Measurements from ENCODE around the gene NPW.

NPW gene

GRCh38 chr16:2019518-2019920 is at the start of gene NPW:
Gene NPW, plus strand, starts transcription at chr16:2019785.
- no peak for DNase-seq

GRCh38 chr16:1971796-1972489 is 47.6 kb upstream of the NPW start, which contains the start of gene TBL3:
Gene TBL3, plus strand, starts transcription at chr16:1972053. Its CDS starts 112 bp downstream, at chr16:1972165.
- peak; percentile 90 to 95 for DNase-seq

- DNase-seq, result no peak
These were observed 47.1 kb upstream of the NPW start for GRCh38 chr16:1972490-1972877.

- no peak for DNase-seq
These were observed 46.0 kb upstream of the NPW start for GRCh38 chr16:1973461-1974156.

GRCh38 chr16:1974157-1975070 is 45.2 kb upstream of the NPW start:
- no peak for DNase-seq

- DNase-seq, result no peak
These were observed 44.0 kb upstream of the NPW start for GRCh38 chr16:1975432-1976215.

GRCh38 chr16:1976216-1976520 is 43.4 kb upstream of the NPW start:
- DNase-seq, result no peak

GRCh38 chr16:1976951-1977874 is 42.4 kb upstream of the NPW start:
- DNase-seq, result no peak

GRCh38 chr16:1977875-1978268 is 41.7 kb upstream of the NPW start:
- DNase-seq, result no peak

GRCh38 chr16:1978476-1979120 is 41.0 kb upstream of the NPW start:
- no peak for DNase-seq

GRCh38 chr16:1979271-1980029 is 40.1 kb upstream of the NPW start:
- peak; percentile 57 to 60 for DNase-seq

- DNase-seq, result no peak
These were observed 39.4 kb upstream of the NPW start for GRCh38 chr16:1980030-1980769.

GRCh38 chr16:1980770-1981087 is 38.9 kb upstream of the NPW start:
- DNase-seq, result no peak

GRCh38 chr16:1981398-1981836 is 38.2 kb upstream of the NPW start, which contains the start of gene NOXO1:
Gene NOXO1, minus strand, starts transcription at chr16:1981469. Its CDS starts 290 bp downstream, at chr16:1981179.
- DNase-seq, result no peak

GRCh38 chr16:1982013-1982433 is 37.6 kb upstream of the NPW start:
- DNase-seq, result no peak

- DNase-seq, result no peak
These were observed 36.5 kb upstream of the NPW start for GRCh38 chr16:1982991-1983543.

GRCh38 chr16:1983544-1984346 is 35.8 kb upstream of the NPW start, which contains the start of gene GFER:
Gene GFER, plus strand, starts transcription at chr16:1984193. Its CDS starts 26 bp downstream, at chr16:1984219.
- peak; percentile 94 to 95 for DNase-seq

Measured in NCI-H1930 (cell line).